Measurements from ENCODE around the gene CYTH1.

CYTH1 gene

DNA sequence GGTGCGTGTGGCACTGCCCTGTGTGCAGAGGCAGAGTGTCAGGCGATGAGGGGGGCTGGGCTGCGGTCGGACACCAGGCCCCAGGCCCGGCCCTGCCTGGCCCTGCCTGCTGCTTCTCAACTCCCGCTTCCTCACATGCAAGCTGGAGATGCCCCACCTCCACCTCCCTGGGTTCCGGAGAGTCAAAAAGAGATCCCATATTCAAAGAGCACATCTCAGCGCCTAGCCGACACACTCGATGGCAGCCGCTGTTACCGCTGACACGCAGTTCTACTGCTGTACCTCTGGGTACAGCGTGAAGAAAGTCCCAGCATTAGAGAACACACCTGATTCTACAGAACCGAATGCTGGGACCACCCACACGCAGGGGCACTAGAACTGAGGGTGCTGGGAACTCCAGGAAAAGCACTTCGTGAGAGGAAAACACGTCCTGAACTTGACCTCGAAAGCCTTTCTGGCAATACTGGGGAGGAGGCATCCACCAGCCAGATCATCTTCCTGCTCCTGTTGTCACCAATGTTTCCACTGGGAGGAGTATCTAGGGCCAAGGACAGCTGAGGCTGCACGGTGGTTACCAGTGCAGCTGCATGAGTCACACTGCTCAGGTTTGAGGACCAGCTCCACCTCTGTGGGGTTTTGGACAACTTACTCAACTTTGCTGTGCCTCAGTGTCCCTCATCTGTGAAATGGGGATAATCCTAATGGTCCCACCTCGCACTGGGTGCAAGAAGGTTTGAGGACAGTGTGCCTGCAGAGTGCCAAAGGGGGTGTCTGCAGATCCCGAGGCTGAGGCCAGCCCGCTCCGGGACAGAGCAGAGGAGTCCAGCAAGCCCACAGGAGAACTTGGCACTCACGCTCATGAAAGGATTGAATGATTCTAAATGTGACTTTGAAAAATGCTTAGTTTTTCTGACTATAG, 104.5 kb downstream of the CYTH1 start:
- H3K4me3 ChIP-seq (ENCODE audit: control insufficient read depth, low read depth, low read length): no peak overlapping the region
- DNase-seq (ENCODE audit: low read depth): no peak
- TF ChIP-seq CTCF (conservative IDR thresholded peaks at IDR 0.05; ENCODE audit: control insufficient read depth, insufficient read depth, low read depth, low read length): no peak

GRCh38 chr17:78676412-78677302, 105.4 kb downstream of the CYTH1 start:
- no peak for TF ChIP-seq CTCF (conservative IDR thresholded peaks at IDR 0.05; ENCODE audit: control insufficient read depth, insufficient read depth, low read depth, low read length)
- H3K4me3 ChIP-seq (ENCODE audit: control insufficient read depth, low read depth, low read length): no peak overlapping the region
- DNase-seq (ENCODE audit: low read depth): no peak

DNA sequence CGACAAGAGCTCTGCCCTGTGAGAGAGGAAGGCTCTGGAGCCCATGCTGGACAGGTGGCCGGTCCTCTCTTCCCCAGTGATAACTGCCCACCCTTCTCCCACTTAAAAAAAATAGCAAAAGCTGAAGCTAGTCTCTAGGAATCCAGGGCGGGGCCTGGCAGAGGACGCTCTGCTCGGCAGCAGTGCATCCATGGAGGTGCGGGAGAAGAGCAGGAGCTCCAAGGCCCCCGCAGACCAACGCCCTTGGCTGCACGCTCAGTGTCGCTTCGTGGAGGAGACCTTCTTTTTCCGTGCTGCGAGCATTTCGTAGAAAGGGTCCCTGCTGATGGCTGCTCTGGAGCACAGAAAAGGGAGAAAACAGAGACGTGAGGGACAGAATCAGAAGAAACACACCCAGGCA, 106.2 kb downstream of the CYTH1 start:
- TF ChIP-seq CTCF (conservative IDR thresholded peaks at IDR 0.05; ENCODE audit: control insufficient read depth, insufficient read depth, low read depth, low read length): no peak
- no peak for DNase-seq (ENCODE audit: low read depth)
- H3K4me3 ChIP-seq (ENCODE audit: control insufficient read depth, low read depth, low read length): no peak overlapping the region

DNA sequence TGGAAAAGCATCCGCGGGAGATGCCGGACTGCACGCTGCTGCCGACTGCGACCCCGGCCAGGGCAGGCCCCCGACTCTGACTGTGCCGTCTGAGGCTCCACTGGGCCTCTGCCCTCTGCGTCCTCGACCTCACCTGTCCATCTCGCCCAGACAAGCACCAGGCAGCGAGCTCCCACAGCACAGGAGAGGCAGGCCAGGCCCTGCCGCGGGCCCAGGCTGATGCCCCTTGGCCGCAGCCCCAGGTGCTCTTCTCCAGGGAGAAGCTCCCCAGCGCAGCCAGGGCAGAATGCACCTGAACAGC, 106.8 kb downstream of the CYTH1 start:
- DNase-seq (ENCODE audit: low read depth): no peak
- no peak overlapping the region for H3K4me3 ChIP-seq (ENCODE audit: control insufficient read depth, low read depth, low read length)
- no peak for TF ChIP-seq CTCF (conservative IDR thresholded peaks at IDR 0.05; ENCODE audit: control insufficient read depth, insufficient read depth, low read depth, low read length)

GRCh38 chr17:78674595-78675315, 107.3 kb downstream of the CYTH1 start:
- TF ChIP-seq CTCF (conservative IDR thresholded peaks at IDR 0.05; ENCODE audit: control insufficient read depth, insufficient read depth, low read depth, low read length): no peak
- DNase-seq (ENCODE audit: low read depth): no peak

GRCh38 chr17:78674156-78674555, 107.9 kb downstream of the CYTH1 start:
- no peak overlapping the region for H3K4me3 ChIP-seq (ENCODE audit: control insufficient read depth, low read depth, low read length)
- TF ChIP-seq CTCF (conservative IDR thresholded peaks at IDR 0.05; ENCODE audit: control insufficient read depth, insufficient read depth, low read depth, low read length): no peak
- DNase-seq (ENCODE audit: low read depth): no peak

More at GRCh38 chr17:78674595-78675315, 107.3 kb downstream of the CYTH1 start:
- H3K4me3 ChIP-seq (ENCODE audit: control insufficient read depth, low read depth, low read length): no peak overlapping the region
